DMS153 (cell line): ENCODE measurements around the gene MOK.

Source experiments
- DNase-seq: peaks from one replicate; lab custom pipeline; 2025; lab: John Stamatoyannopoulos, UW

Gene MOK

GRCh38 chr14:102283631-102284129, 21.3 kb downstream of the MOK start:
- DNase-seq, result no peak

DNA sequence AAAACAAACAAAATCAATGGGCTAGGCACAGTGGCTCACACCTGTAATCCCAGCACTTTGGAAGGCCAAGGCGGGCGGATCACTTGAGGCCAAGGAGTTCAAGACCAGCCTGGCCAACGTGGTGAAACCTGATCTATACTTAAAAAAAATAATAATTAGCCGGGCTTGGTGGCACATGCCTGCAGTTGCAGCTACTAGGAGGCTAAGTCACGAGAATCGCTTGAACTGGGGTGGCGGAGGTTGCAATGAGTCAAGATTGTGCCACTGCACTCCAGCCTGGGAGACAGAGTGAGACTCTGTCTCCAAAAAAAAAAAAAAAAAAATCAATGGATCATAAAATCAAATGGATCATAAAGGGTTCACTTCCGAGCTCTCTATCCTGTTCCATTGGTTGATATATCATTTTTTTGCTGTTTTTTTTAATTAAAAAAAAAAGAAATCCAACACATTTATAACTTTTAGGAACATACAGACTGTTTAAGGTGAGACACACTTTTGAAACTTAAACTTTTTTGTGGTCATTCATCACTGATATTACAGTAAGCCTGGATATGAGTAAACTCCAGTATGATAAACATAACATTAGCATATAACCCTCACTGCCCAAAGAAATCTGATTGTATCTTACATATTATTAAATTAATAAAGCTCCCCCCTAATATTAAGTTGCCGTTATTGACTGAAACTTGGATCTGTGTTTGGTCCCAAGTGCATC, 22.1 kb downstream of the MOK start:
- no peak for DNase-seq

DNA sequence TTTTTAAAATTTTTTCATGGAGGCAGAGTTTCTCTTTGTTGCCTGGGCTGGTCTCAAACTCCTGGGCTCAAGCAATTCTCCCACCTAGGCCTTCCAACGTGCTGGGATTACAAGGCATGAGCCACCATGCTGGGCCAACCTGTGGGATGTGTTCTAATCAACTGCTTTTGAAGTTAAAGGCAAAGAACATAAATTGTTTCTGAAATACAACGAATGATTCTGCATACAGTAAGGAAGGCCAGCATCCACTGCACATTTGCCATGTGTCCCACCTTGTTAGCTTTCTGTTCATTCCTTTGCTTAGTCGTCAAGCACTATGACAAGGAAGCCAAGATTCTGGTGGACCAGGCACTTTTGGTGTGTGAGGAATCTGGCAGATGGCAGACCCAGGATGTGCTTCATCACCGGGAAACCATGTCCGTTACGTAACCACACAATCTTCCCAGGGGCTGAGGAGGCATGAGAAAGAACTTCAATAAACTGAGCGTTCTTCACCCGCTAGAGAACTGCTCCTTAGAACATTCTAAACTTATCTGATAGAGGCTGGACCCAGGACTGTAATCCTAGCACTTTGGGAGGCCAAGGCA, 24.5 kb downstream of the MOK start:
- no peak for DNase-seq

GRCh38 chr14:102279688-102280348, 25.1 kb downstream of the MOK start:
- no peak for DNase-seq

- DNase-seq, result no peak
Observed at GRCh38 chr14:102279282-102279681, 25.7 kb downstream of the MOK start.

DNA sequence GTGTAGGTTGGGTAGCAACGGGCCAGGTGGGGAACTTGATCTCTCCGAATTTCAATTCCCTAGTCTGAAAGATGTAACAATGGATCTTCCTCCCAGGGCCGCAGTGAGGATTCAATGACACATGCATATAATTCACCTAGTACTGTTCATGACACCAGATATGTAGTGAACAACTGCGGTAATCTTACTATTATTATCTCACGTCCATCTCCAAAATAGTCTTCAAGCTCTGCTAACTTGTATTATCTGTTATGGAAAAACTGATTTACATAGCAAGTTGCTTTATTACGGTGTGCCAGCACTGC, 26.4 kb downstream of the MOK start:
- no peak for DNase-seq

GRCh38 chr14:102277874-102278630, 26.9 kb downstream of the MOK start:
- no peak for DNase-seq

- no peak for DNase-seq
Observed at GRCh38 chr14:102275866-102276265, 29.1 kb downstream of the MOK start.

GRCh38 chr14:102272392-102272791, 32.6 kb downstream of the MOK start:
- no peak for DNase-seq

GRCh38 chr14:102264775-102265174, 40.2 kb downstream of the MOK start:
- DNase-seq, result no peak

DNA sequence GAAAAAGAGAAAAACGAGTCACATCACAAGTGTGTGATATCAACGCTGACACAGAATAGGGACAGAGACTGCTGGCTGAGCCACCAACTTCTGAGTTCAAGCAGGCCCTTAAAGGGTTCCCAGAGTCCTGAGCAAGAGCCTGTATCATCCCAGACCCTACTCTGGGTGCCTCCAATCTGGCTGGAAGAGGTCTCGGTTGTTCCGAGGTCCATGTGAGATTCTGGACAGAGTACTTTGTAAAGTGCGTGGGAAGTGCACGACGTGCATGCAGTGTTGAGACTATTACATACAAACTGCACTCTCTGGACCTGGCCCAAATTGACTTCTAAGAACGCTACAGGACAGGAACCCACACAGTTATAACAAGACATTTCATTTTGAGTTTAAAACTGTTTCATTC, 40.6 kb downstream of the MOK start:
- no peak for DNase-seq

GRCh38 chr14:102262929-102263462, 42.0 kb downstream of the MOK start:
- DNase-seq, result peak; percentile 26

DNA sequence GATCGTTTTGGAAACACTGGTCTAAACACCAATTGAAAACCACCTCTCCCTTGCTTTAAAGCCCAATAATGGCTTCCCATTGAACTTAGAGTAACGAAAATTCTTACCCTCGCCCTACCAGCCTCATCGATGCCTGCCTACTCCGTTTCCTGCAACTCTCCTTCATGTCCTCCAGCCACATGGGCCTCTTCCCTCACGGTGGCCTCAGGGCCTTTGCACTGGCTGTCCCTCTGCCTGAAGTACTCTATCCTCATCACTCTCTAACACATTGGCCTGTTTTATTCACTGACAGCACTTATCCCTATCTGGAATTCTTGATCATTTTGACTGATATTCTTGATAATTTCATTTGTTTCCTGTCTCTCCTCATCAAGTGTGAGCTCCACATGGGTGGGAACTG, 46.8 kb downstream of the MOK start:
- no peak for DNase-seq

- no peak for DNase-seq
Observed at GRCh38 chr14:102256716-102257115, 48.2 kb downstream of the MOK start.

GRCh38 chr14:102255401-102256190, 49.4 kb downstream of the MOK start:
- DNase-seq, result no peak

- no peak for DNase-seq
Observed at GRCh38 chr14:102252834-102253801, 51.8 kb downstream of the MOK start.

DNA sequence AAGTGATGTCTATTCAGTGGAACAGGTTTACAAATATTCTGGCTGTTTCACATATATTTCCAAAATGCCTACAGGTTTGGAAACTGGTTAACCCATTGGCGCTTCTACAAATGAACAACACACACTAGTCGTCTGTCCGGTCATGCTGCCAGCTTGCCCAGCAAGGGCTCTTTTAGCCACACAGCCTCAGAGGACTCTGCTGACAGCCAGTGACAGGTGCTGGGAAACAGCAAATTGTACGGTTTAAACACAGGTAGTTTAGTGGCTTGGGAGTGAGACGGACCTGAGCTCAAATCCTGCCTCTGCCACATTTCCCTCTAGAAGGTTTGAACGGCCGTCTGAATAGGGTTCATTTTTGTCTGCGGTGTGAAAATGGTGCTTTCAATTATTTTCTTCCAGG, 53.8 kb downstream of the MOK start:
- no peak for DNase-seq

DNA sequence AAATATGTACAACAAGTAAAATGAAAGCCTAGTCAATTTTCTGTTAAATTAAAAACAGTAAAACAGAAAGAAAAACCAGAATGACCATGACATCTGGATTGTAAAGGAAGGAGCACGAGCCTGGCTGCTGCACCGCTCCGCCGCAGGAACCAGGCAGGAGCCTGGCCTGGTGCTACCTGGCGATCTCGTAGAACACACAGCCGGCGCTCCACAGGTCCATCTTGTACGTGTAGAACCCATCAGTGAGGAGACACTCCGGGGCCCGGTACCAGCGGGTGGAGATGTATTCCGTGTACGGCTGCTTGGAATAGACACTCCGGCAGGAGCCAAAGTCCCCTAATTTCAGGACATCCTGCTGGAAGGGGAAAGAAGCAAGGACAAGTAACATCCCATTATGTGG, 54.3 kb downstream of the MOK start:
- DNase-seq, result no peak

- no peak for DNase-seq
Observed at GRCh38 chr14:102249981-102250380, 55.0 kb downstream of the MOK start.

DNA sequence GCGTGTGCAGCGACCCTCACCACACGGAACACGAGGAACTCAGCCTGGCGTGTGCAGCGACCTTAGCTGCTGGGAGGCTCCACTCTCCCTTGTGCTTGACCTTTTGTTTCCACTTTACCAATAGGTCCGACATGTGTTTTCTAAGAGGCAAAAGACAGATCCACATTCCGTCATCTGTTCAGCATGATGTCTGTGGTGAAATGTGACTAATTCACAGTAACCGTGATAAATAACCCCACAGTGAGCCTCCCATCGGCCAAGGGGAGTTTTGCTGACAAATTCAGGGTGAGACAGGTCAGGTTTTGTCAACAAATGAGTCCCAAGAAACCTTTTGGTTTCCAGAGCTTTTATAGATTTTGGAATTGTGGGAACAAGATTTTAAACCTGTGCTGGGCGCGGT, 55.9 kb downstream of the MOK start:
- DNase-seq, result no peak
